CD14-positive monocyte (primary cell): ENCODE measurements around the gene ARMC10. TPM values are rescaled to one million over a fixed set of nuclear protein-coding genes. Genes with fewer than 3 reads are reported as not detected.

Experiments used
- DNase-seq, 3 donors: peaks; one replicate each; pipeline ENCODE4 v3.0.0-alpha.2; 2011 to 2022
- H2AFZ ChIP-seq: 2 replicates; pipeline ENCODE4 v1.6.0; 2012; ENCODE audit warnings: mild to moderate bottlenecking, low read depth, low read length, inconsistent platforms; ENCODE audit not compliant: insufficient read depth, poor library complexity, severe bottlenecking
- H3K27ac ChIP-seq, 2 donors: 1 replicate in 1 of 2; 2 replicates in 1 of 2; pipeline ENCODE4 v1.5.1; 2012 to 2013; ENCODE audit warnings: low read length in 2 of 2, control low read depth in 1 of 2, inconsistent platforms in 1 of 2, low read depth in 1 of 2, mild to moderate bottlenecking in 1 of 2
- H3K27me3 ChIP-seq, 2 donors: one replicate each; pipeline versions ENCODE4 v1.6.0 to v1.6.1; 2011 to 2013; ENCODE audit warnings: low read length in 2 of 2; ENCODE audit not compliant: control insufficient read depth in 2 of 2, insufficient read depth in 2 of 2
- H3K36me3 ChIP-seq, 2 donors: replicated peaks in 1 of 2; 1 replicate in 1 of 2; 2 replicates in 1 of 2; pipeline versions ENCODE4 v1.5.1 to v1.6.1; 2012 to 2013; ENCODE audit warnings: low read length in 2 of 2, control low read depth in 1 of 2, inconsistent platforms in 1 of 2, mild to moderate bottlenecking in 1 of 2; ENCODE audit not compliant: insufficient read depth in 2 of 2, control insufficient read depth in 1 of 2
- H3K4me1 ChIP-seq, 2 donors: 1 replicate in 1 of 2; 2 replicates in 1 of 2; pipeline versions ENCODE4 v1.5.1 to v1.6.1; 2012 to 2013; ENCODE audit warnings: low read length in 2 of 2, control low read depth in 1 of 2, inconsistent platforms in 1 of 2, mild to moderate bottlenecking in 1 of 2, moderate library complexity in 1 of 2; ENCODE audit not compliant: insufficient read depth in 2 of 2, control insufficient read depth in 1 of 2
- H3K4me2 ChIP-seq: replicated peaks from 2 replicates; pipeline ENCODE3; 2012; ENCODE audit warnings: low read length, moderate library complexity, mild to moderate bottlenecking; ENCODE audit not compliant: poor library complexity, severe bottlenecking; ENCODE audit errors: extremely low read depth
- H3K4me3 ChIP-seq, 3 experiments: fragments of 200-600 bp in 1 of 3; sonication (generic) in 1 of 3; replicated peaks in 1 of 3; 1 replicate in 2 of 3; 2 replicates in 1 of 3; pipeline ENCODE4 v1.5.1; 2011 to 2013; ENCODE audit warnings: low read length in 3 of 3, mild to moderate bottlenecking in 3 of 3, control low read depth in 2 of 3, low read depth in 2 of 3, inconsistent platforms in 1 of 3, moderate library complexity in 1 of 3
- H3K79me2 ChIP-seq: 2 replicates; pipeline ENCODE4 v1.6.0; 2012; ENCODE audit warnings: mild to moderate bottlenecking, control low read depth, inconsistent platforms, low read length, moderate library complexity; ENCODE audit not compliant: insufficient read depth
- H3K9ac ChIP-seq: 2 replicates; pipeline ENCODE4 v1.6.0; 2017; ENCODE audit warnings: low read length, mild to moderate bottlenecking; ENCODE audit not compliant: insufficient read depth, poor library complexity, severe bottlenecking
- H3K9me3 ChIP-seq, 2 donors: replicated peaks in 1 of 2; 1 replicate in 1 of 2; 2 replicates in 1 of 2; pipeline versions ENCODE4 v1.5.1 to v1.6.1; 2012 to 2013; ENCODE audit warnings: low read length in 2 of 2, control low read depth in 1 of 2; ENCODE audit not compliant: control insufficient read depth in 1 of 2, insufficient read depth in 1 of 2
- H4K20me1 ChIP-seq: 2 replicates; pipeline ENCODE4 v1.6.0; 2012; ENCODE audit warnings: mild to moderate bottlenecking, low read length, control low read depth, moderate library complexity; ENCODE audit not compliant: insufficient read depth
- H3K27ac Mint-ChIP-seq, 7 donors: one replicate each; pipeline ENCODE4 v1.8.0; 2020; ENCODE audit warnings: mild to moderate bottlenecking in 7 of 7, mixed read lengths in 7 of 7, moderate library complexity in 6 of 7, inconsistent platforms in 2 of 7
- H3K27me3 Mint-ChIP-seq, 3 donors: one replicate each; pipeline ENCODE4 v1.8.0; 2021 to 2022; ENCODE audit warnings: low read depth in 3 of 3, mild to moderate bottlenecking in 3 of 3, mixed read lengths in 3 of 3, moderate library complexity in 3 of 3, inconsistent platforms in 1 of 3
- H3K36me3 Mint-ChIP-seq, 2 donors: one replicate each; pipeline ENCODE4 v1.8.0; 2020; ENCODE audit warnings: mixed read lengths in 2 of 2, inconsistent platforms in 1 of 2, mild to moderate bottlenecking in 1 of 2
- H3K4me1 Mint-ChIP-seq: one replicate; pipeline ENCODE4 v1.8.0; 2020; ENCODE audit warnings: mild to moderate bottlenecking, mixed read lengths
- H3K4me3 Mint-ChIP-seq, 2 donors: one replicate each; pipeline ENCODE4 v1.8.0; 2020; ENCODE audit warnings: mild to moderate bottlenecking in 2 of 2, mixed read lengths in 2 of 2, moderate library complexity in 1 of 2
- H3K9me3 Mint-ChIP-seq, 7 donors: one replicate each; pipeline ENCODE4 v1.8.0; 2020 to 2022; ENCODE audit warnings: mixed read lengths in 7 of 7, mild to moderate bottlenecking in 6 of 7, moderate library complexity in 6 of 7, inconsistent platforms in 2 of 7
- CTCF ChIP-seq: fragments of 200-600 bp; IDR thresholded peaks from one replicate; pipeline ENCODE4 v1.8.0; 2022; ENCODE audit warnings: antibody characterized with exemption, mild to moderate bottlenecking
- WGBS: methylation state at CpG from one replicate; pipeline ENCODE4 v1.1.5; 2013; ENCODE audit warnings: missing lambda C conversion rate; ENCODE audit not compliant: insufficient coverage; 5-methylcytosine and 5-hydroxymethylcytosine counted together
- intact Hi-C, 2 donors: fragments of 100-400 bp; cut with micrococcal nuclease; formaldehyde crosslinking; loops; one replicate each; pipeline versions ENCODE4 v1.15.0 to v1.15.1; 2023
- polyA plus RNA-seq, 3 donors: library from polyadenylated mRNA; depleted of rRNA in 1 of 3; unstranded in 2 of 3; stranded (reverse) in 1 of 3; fragments of 300-500 nt in 2 of 3; fragments of >200 nt in 1 of 3; fragmentation: Illumina TruSeq in 2 of 3; gene quantifications; 1 replicate in 2 of 3; 2 replicates in 1 of 3; pipeline ENCODE4 v1.2.3, GENCODE V29; 2012 to 2021

Gene ARMC10
- polyA plus RNA-seq, 3 donors = 15.4 to 60.1 (median 55.1) TPM

GRCh38 chr7:103140061-103140460 lies 65.1 kb downstream of the ARMC10 start:
- Histone ChIP-seq H3K36me3 (no peaks in the 10 kb centered on the region), H3K4me2 (no peak overlapping the region), H3K9me3 (peaks cover 0 to 4% of the 10 kb centered on the region in 2 donors), H3K4me1 (no peaks in the 10 kb centered on the region), H4K20me1 (no peaks in the 10 kb centered on the region), H3K79me2 (no peaks in the 10 kb centered on the region), H3K9ac (no peak overlapping the region), H3K4me3 (no peak overlapping the region), H3K27ac (no peak overlapping the region), H3K27me3 (no peaks in the 10 kb centered on the region), H2AFZ (no peak overlapping the region)
- intact Hi-C loops = no loop called here
- no peak for TF ChIP-seq CTCF
- Mint-ChIP-seq H3K27me3 (no peaks in the 10 kb centered on the region), H3K36me3 (peaks cover 10% of the 10 kb centered on the region in 2 donors), H3K4me1 (no peaks in the 10 kb centered on the region), H3K4me3 (no peak overlapping the region), H3K9me3 (peaks cover 0 to 9% (median 3%) of the 10 kb centered on the region in 7 donors), H3K27ac (no peak overlapping the region)
- 100% methylated on average over 1 of the region's 2 CpGs for WGBS
- DNase-seq = no peak

GRCh38 chr7:103140685-103141084 lies 65.7 kb downstream of the ARMC10 start:
- Histone ChIP-seq H3K27ac (no peak overlapping the region), H3K9me3 (peaks cover 0 to 4% of the 10 kb centered on the region in 2 donors), H3K4me3 (no peak overlapping the region), H3K27me3 (no peaks in the 10 kb centered on the region), H3K4me1 (no peaks in the 10 kb centered on the region), H4K20me1 (no peaks in the 10 kb centered on the region), H3K4me2 (no peak overlapping the region), H2AFZ (no peak overlapping the region), H3K79me2 (no peaks in the 10 kb centered on the region), H3K36me3 (no peaks in the 10 kb centered on the region), H3K9ac (no peak overlapping the region)
- Mint-ChIP-seq H3K4me1 (peaks cover 1% of the 10 kb centered on the region), H3K4me3 (no peak overlapping the region), H3K9me3 (peaks cover 0 to 9% (median 3%) of the 10 kb centered on the region in 7 donors), H3K27me3 (no peaks in the 10 kb centered on the region), H3K36me3 (peaks cover 10% of the 10 kb centered on the region in 2 donors), H3K27ac (no peak overlapping the region)
- DNase-seq = no peak
- TF ChIP-seq CTCF = no peak
- 94% methylated on average over 2 of the region's 2 CpGs for WGBS
- intact Hi-C loops = no loop called here
